Stimulated activated CD4-positive, alpha-beta T cell treated with anti-CD3 and anti-CD28 coated beads, Interleukin-2, amount 100 ng/mL, for 4 hours (primary cell): ENCODE results near the gene PDXK.
A peak's percentile ranks its signal among the peaks of the same experiment; 100 is the strongest.

Experiments used
- DNase-seq: peaks from one replicate; pipeline ENCODE4 v3.0.0-alpha.2; 2020; ENCODE audit warnings: low read depth

PDXK gene

DNA sequence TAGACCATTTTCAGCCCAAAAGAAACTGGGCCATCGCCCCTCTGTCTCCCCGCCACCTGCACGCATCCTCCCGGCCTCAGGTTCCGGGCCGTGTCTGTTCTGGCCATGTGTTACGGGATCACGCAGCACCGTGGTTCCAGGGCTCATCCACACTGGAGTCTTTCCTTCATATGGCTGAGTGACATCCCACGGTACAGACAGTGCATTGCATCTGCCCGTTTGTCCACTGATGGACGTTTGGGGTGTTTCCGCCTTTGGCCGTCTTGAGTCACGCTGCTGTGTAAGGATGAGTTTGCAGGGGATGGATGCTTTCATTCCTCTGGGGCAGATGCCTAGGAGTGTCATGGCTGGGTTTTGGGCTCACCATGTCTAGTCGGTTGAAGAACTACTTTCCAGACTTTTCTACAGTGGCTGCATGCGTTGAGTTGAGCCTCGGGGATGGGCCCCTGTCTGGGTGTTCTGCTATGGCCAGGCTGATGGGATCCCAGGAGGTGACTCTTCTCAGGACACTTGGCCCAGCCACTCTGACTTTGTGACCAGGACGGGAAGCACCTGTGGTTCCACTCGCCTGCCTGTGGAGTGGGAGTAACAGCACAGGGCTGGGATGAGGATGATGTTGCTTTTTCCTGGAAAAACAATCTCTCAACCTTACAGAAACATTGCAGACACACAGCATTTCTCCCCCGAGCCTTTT is 87.2 kb downstream of the PDXK start:
- DNase-seq = no peak

DNA sequence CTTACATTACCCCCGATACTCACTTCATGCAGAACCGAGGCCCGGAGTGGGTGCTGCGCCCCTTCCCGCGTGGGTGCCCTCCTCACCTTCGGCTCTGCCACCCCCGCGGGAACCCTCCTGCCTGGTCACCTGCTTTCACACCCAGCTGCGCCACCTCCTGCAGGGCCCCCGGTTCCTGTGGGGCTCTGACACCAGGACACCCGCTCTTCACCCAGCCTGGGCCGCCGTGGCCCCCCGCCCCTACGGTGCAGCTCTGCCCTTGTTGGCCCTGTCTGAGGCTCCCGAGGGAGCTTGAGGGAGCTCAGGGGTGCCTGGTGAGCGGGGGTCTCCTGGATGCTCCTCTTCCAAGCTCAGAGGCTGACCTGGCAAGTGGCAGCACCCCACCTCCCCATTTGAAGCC is 89.4 kb downstream of the PDXK start:
- DNase-seq = no peak

DNA sequence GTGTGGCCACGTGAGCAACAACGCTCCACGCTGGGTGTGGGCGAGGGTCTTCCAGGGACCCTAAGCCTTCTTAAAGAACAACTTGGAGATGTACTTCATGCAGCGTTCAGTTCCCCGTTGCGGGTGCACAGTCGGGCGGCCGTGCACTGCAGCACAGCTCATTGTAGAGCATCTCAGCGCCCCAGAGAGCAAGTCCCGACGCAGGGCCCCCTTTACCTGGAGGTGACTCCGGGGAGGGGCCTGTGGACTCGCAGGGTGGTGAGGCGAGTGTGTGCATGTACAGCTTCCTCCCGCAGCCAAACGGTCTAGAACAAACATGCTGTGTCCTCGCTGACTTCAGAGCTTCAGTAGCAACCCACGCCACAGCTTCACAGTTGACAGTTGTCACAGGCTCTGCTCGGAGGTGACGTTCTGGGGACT is 89.9 kb downstream of the PDXK start:
- no peak for DNase-seq

DNA sequence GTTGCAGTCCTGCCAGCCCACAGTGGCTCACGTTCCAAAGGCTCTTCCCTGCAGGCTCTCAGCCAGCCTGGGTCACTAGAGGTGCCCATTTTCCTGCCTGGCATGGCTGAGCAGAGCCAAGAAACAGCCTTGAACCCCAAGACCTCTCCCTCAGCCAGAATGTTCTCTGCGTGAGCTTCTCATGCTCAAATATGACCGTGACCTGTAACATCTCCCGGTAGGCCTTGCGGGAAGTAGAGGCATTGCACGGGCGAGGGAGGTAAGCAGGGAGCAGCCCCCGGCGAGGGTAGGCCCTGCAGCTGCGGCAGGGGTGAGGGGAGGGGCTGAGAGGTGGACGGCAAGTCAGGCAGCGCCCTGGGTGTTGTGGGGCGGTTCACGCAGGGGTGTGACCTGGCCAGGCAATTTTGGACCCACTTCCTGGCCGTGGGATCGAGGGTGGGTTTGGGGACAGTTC is 90.4 kb downstream of the PDXK start:
- DNase-seq = no peak

DNA sequence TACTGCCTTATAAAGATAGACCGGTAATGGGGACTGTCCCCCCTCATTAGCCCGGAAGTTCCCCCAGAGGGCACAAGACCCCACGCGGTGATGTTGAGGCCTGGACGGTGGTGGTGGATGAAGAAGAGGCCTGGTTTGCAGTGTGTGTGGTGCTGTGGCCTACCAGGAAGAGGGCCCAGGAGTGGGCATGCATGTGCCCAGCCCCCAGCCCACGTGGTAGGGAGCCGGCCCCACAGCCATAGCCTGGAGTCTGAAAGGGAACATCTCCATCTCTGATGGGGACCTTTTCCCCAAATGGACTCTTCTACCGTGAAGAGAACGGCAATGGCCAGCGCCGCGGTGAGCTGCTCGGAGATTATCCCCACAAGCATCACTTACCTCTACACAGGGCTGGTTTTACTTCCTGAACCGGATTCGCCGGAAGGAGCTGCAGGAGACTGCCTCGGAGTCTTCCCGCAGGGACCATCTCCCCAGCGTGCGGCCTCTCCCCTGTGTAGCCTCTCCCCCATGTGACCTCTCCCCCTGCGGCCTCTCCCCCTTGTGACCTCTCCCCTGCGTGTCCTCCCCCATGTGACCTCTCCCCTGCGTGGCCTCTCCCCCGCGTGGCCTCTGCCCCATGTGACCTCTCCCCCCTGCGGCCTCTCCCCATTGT is 91.0 kb downstream of the PDXK start:
- no peak for DNase-seq

DNA sequence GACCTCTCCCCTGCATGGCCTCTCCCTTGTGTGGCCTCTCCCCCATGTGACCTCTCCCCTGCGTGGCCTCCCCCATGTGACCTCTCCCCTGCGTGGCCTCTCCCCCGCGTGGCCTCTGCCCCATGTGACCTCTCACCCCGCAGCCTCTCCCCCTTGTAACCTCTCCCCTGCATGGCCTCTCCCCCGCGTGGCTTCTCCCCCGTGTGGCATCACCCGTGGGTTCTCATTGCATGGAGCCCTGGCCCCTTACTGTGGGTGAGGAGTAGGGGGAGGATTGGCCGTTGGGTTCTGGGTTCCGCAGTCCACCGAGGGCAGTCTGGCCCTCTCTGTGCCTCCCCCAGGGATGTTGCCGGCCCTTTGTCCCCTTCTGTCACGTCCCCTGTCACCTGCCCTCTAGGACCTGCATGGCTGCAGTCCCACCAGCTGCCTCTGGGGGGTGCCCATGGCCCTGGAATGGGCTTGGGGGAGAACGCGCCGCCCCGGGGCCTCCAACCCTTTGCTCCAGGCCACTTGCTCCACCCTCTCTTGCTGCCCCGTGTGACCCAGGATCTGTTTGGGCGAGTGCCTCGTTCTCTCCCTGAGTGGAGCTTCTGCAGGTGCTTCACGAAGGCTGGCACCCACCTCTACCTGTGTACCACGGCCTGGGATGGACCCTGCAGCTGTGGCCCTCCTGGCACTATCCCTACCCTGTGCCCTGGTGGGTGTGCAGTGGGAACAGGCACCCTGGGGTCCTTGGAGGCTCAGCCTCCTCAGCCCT is 91.8 kb downstream of the PDXK start:
- peak; percentile 76 for DNase-seq

DNA sequence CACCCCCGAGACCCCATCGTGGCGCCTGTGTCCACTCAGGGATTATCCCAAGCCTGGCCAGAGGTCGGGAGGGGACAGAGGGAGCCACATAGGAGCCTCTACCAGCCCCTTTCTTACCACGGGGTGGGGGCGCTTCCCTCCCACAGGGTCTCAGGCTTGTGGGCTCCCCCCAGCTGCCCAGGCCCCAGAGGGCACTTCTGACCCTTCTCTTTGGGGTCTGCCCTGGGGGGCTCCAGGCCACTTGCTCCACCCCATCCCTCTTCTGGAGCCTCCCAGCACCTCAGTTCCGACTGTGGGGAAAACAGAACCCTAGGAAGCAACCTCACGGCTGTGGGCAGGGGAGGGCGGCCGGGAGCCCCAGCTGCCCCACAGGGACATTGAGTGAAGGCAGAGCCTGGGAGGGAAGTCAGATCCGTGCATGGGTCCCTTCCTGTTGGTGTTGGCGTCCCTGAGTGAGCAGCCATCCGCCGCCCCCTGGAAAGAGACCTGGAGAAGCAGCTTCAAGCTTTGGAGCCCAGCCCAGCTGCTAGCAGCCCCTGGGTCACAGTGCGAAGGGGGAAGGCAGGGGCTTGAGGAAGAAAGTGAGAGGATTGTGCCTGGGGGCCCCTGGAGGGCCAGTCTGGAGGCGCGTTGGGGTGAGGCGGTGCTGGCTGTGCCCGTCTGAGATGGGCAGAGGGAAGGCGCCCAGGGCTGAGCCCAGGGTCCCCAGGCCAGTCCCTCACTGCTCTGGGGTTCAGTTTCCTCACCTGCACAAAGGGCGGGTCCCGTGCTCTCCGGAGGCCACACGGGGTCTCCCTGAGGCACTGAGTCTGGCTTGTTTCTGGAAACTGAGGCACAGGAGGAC is 92.6 kb downstream of the PDXK start:
- no peak for DNase-seq
